GM19099 (cell line): Measurements from ENCODE around the gene PCDHA4.

Experiments
- POLR2A ChIP-seq: IDR thresholded peaks from 3 replicates; pipeline ENCODE4 v1.6.1; 2011; ENCODE audit warnings: low read depth; ENCODE audit not compliant: insufficient read length; ENCODE audit errors: extremely low read depth

PCDHA4 gene

DNA sequence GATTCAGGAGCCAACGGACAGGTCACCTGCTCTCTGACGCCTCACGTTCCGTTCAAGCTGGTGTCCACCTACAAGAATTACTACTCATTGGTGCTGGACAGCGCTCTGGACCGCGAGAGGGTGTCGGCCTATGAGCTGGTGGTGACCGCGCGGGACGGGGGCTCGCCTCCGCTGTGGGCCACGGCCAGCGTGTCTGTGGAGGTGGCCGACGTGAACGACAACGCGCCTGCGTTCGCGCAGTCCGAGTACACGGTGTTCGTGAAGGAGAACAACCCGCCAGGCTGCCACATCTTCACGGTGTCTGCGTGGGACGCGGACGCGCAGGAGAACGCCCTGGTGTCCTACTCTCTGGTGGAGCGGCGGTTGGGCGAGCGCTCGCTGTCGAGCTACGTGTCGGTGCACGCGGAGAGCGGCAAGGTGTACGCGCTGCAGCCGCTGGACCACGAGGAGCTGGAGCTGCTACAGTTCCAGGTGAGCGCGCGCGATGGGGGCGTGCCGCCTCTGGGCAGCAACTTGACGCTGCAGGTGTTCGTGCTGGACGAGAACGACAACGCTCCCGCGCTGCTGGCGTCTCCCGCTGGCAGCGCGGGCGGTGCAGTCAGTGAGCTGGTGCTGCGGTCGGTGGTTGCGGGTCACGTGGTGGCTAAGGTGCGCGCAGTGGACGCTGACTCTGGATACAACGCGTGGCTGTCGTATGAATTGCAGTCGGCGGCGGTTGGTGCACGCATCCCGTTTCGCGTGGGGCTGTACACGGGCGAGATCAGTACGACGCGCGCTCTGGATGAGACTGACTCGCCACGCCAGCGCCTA, 50.5 kb downstream of the PCDHA4 start:
- TF ChIP-seq POLR2A, result no peak

- TF ChIP-seq POLR2A, result no peak
These were observed 51.0 kb downstream of the PCDHA4 start for GRCh38 chr5:140857987-140858240.

- no peak for TF ChIP-seq POLR2A
These were observed 55.8 kb downstream of the PCDHA4 start for GRCh38 chr5:140862441-140863295.
